GM12873 (cell line): ENCODE results near the gene OR52E5.

Experiments
- CTCF ChIP-seq: IDR thresholded peaks from 2 replicates; pipeline ENCODE4 v1.5.1; 2012; ENCODE audit warnings: low read depth, mild to moderate bottlenecking, moderate library complexity, low read length, control low read depth; ENCODE audit not compliant: insufficient read depth; ENCODE audit errors: missing control alignments

The OR52E5 gene

GRCh38 chr11:5922749-5923426 lies 29.9 kb downstream of the OR52E5 start:
- no peak for TF ChIP-seq CTCF

- no peak for TF ChIP-seq CTCF
Measured at GRCh38 chr11:5923427-5923776, 30.4 kb downstream of the OR52E5 start.

GRCh38 chr11:5923794-5924193 lies 30.8 kb downstream of the OR52E5 start:
- TF ChIP-seq CTCF = no peak

GRCh38 chr11:5928271-5928670 lies 35.3 kb downstream of the OR52E5 start:
- no peak for TF ChIP-seq CTCF

- no peak for TF ChIP-seq CTCF
Measured at GRCh38 chr11:5928811-5929210, 35.8 kb downstream of the OR52E5 start.

GRCh38 chr11:5929571-5930368 lies 36.8 kb downstream of the OR52E5 start:
- TF ChIP-seq CTCF = no peak

GRCh38 chr11:5930614-5931013 lies 37.6 kb downstream of the OR52E5 start:
- no peak for TF ChIP-seq CTCF
